Breast epithelium (tissue), 4 donors: ENCODE results near the gene STEEP1. TPM values are rescaled to one million over a fixed set of nuclear protein-coding genes. Genes with fewer than 3 reads are reported as not detected.
A peak's percentile ranks its signal among the peaks of the same experiment; 100 is the strongest.

ENCODE experiments used
- DNase-seq, 2 donors: peaks; one replicate each; pipeline ENCODE4 v3.0.0-alpha.2; 2019; ENCODE audit warnings: low spot score in 2 of 2
- H3K27ac ChIP-seq, 2 donors: fragments of 200-600 bp; sonication (generic) in 1 of 2; one replicate each; pipeline ENCODE4 v1.5.1; 2016 to 2019; ENCODE audit warnings: mild to moderate bottlenecking in 1 of 2
- H3K27me3 ChIP-seq, 2 donors: fragments of 200-600 bp; sonication (generic) in 1 of 2; one replicate each; pipeline versions ENCODE4 v1.5.1 to v1.6.0; 2017 to 2019; ENCODE audit warnings: control low read depth in 1 of 2, mild to moderate bottlenecking in 1 of 2
- H3K36me3 ChIP-seq: fragments of 200-600 bp; one replicate; pipeline ENCODE4 v1.5.1; 2019
- H3K4me1 ChIP-seq, 2 donors: fragments of 200-600 bp; sonication (generic); one replicate each; pipeline ENCODE4 v1.5.1; 2016 to 2019; ENCODE audit warnings: control low read depth in 1 of 2
- H3K4me3 ChIP-seq, 3 donors: fragments of 200-600 bp; sonication (generic); 1 replicate in 2 of 3; 2 replicates in 1 of 3; pipeline ENCODE4 v1.5.1; 2016 to 2019; ENCODE audit warnings: mild to moderate bottlenecking in 3 of 3, moderate library complexity in 2 of 3
- H3K9me3 ChIP-seq, 2 donors: fragments of 200-600 bp; sonication (generic) in 1 of 2; one replicate each; pipeline ENCODE4 v1.5.1; 2016 to 2019; ENCODE audit warnings: control low read depth in 1 of 2
- CTCF ChIP-seq, 3 donors: fragments of 450-650 bp; IDR thresholded peaks; one replicate each; pipeline ENCODE4 v1.5.1; 2016 to 2017; ENCODE audit warnings: antibody characterized with exemption in 3 of 3, mild to moderate bottlenecking in 3 of 3, moderate library complexity in 3 of 3
- POLR2A ChIP-seq: fragments of 450-650 bp; IDR thresholded peaks from one replicate; pipeline ENCODE4 v1.6.1; 2016; ENCODE audit warnings: antibody characterized with exemption, mild to moderate bottlenecking, moderate library complexity
- POLR2AphosphoS5 ChIP-seq, 3 donors: sonication (generic); formaldehyde crosslinking; IDR thresholded peaks; one replicate each; pipeline ENCODE4 v1.6.1; 2017; ENCODE audit warnings: antibody characterized with exemption in 3 of 3
- intact Hi-C: fragments of 100-400 bp; cut with DNase I; formaldehyde crosslinking; loops from one replicate; pipeline ENCODE4 v1.15.1; 2023; ENCODE audit warnings: low total_unique reads
- total RNA-seq, 3 donors: library from RNA; depleted of rRNA; stranded (reverse); fragments of >200 nt; gene quantifications; one replicate each; pipeline ENCODE4 v1.1.0, GENCODE V29; 2016

STEEP1 gene
- total RNA-seq, 3 donors from 2014 or later = 27.2 to 38.3 (median 32.0) TPM

- no peak overlapping the region for H3K4me3 ChIP-seq
- no peaks in the 10 kb centered on the region for H3K4me1 ChIP-seq
- no peaks in the 10 kb centered on the region for H3K9me3 ChIP-seq
- peak overlapping the region; percentile 71 to 88 for H3K27ac ChIP-seq
- intact Hi-C loops = no loop called here
- H3K27me3 ChIP-seq = no peaks in the 10 kb centered on the region
- TF ChIP-seq POLR2A (no peak), CTCF (IDR thresholded peaks at IDR 0.05) (no peak), POLR2AphosphoS5 (IDR thresholded peaks at IDR 0.05) (no peak)
- H3K36me3 ChIP-seq = no peaks in the 10 kb centered on the region
- DNase-seq = peak; percentile 50 to 56
These were observed 61.7 kb downstream of the STEEP1 start for GRCh38 chrX:119503484-119503861.

GRCh38 chrX:119502727-119503483 is 62.3 kb downstream of the STEEP1 start:
- H3K4me3 ChIP-seq = no peak overlapping the region
- TF ChIP-seq CTCF (IDR thresholded peaks at IDR 0.05) (no peak), POLR2AphosphoS5 (IDR thresholded peaks at IDR 0.05) (no peak), POLR2A (no peak)
- no peaks in the 10 kb centered on the region for H3K9me3 ChIP-seq
- peak in 1 of 2 donors; percentile 64 for DNase-seq
- intact Hi-C loops = no loop called here
- H3K27ac ChIP-seq = peak overlapping the region; percentile 71 to 88
- no peaks in the 10 kb centered on the region for H3K27me3 ChIP-seq
- H3K4me1 ChIP-seq = no peaks in the 10 kb centered on the region
- no peaks in the 10 kb centered on the region for H3K36me3 ChIP-seq

- Histone ChIP-seq H3K27me3 (no peaks in the 10 kb centered on the region), H3K27ac (peak overlapping the region; percentile 71 to 88), H3K9me3 (no peaks in the 10 kb centered on the region), H3K4me3 (no peak overlapping the region), H3K4me1 (no peaks in the 10 kb centered on the region), H3K36me3 (no peaks in the 10 kb centered on the region)
- TF ChIP-seq CTCF (IDR thresholded peaks at IDR 0.05) (no peak), POLR2A (no peak), POLR2AphosphoS5 (IDR thresholded peaks at IDR 0.05) (no peak)
- no peak for DNase-seq
- intact Hi-C loops = no loop called here
These were observed 63.6 kb downstream of the STEEP1 start for GRCh38 chrX:119501511-119502148.

GRCh38 chrX:119500061-119500800 is 65.0 kb downstream of the STEEP1 start:
- no peak for TF ChIP-seq CTCF (IDR thresholded peaks at IDR 0.05)
- TF ChIP-seq POLR2AphosphoS5 (IDR thresholded peaks at IDR 0.05) = no peak
- no peak for TF ChIP-seq POLR2A
- intact Hi-C loops = no loop called here
- H3K36me3 ChIP-seq = no peaks in the 10 kb centered on the region
- H3K4me3 ChIP-seq = no peak overlapping the region
- no peaks in the 10 kb centered on the region for H3K4me1 ChIP-seq
- H3K27me3 ChIP-seq = peaks cover 0 to 6% of the 10 kb centered on the region in 2 donors
- no peak for DNase-seq
- H3K27ac ChIP-seq = peak overlapping the region in 1 of 2 donors; percentile 71
- H3K9me3 ChIP-seq = no peaks in the 10 kb centered on the region

GRCh38 chrX:119497185-119497584 is 68.0 kb downstream of the STEEP1 start:
- Histone ChIP-seq H3K27me3 (peaks cover 0 to 6% of the 10 kb centered on the region in 2 donors), H3K4me1 (no peaks in the 10 kb centered on the region), H3K4me3 (no peak overlapping the region), H3K27ac (no peak overlapping the region), H3K9me3 (no peaks in the 10 kb centered on the region), H3K36me3 (no peaks in the 10 kb centered on the region)
- no peak for TF ChIP-seq CTCF (IDR thresholded peaks at IDR 0.05)
- no peak for TF ChIP-seq POLR2A
- TF ChIP-seq POLR2AphosphoS5 (IDR thresholded peaks at IDR 0.05) = no peak
- intact Hi-C loops = no loop called here
- DNase-seq = no peak
